K562 (cell line): Measurements from ENCODE around the gene NAV2. TPM values are rescaled to one million over a fixed set of nuclear protein-coding genes. Genes with fewer than 3 reads are reported as not detected.

Source experiments
- ATF4 ChIP-seq: fragments of 450-650 bp; formaldehyde crosslinking; IDR thresholded peaks from 2 replicates; pipeline ENCODE4 v1.4.0; 2022; ENCODE audit warnings: mild to moderate bottlenecking, moderate library complexity
- CBFA2T3 ChIP-seq: fragments of 450-650 bp; IDR thresholded peaks from 2 replicates; pipeline ENCODE4 v1.6.1; 2017
- FOXA3 ChIP-seq, 2 experiments: fragments of 450-650 bp in 1 of 2; sonication (generic) in 1 of 2; formaldehyde crosslinking; IDR thresholded peaks in 1 of 2; conservative IDR thresholded peaks in 1 of 2; 2 replicates each; pipeline versions ENCODE4 v1.4.0 to v1.8.0; 2020 to 2022; ENCODE audit warnings: mild to moderate bottlenecking in 2 of 2, missing genetic modification reagents in 1 of 2
- FOXJ2 ChIP-seq: fragments of 200-800 bp; sonication (Bioruptor generic); IDR thresholded peaks from 2 replicates; pipeline ENCODE4 v1.6.1; 2016; ENCODE audit warnings: missing genetic modification characterization, missing compliant biosample characterization
- FOXK1 ChIP-seq: sonication (generic); formaldehyde crosslinking; IDR thresholded peaks from 2 replicates; pipeline ENCODE4 v1.8.0; 2022; ENCODE audit warnings: missing genetic modification reagents, mild to moderate bottlenecking, borderline replicate concordance
- FOXP1 ChIP-seq: sonication (generic); formaldehyde crosslinking; IDR thresholded peaks from 2 replicates; pipeline ENCODE4 v1.8.0; 2022; ENCODE audit warnings: mild to moderate bottlenecking, missing genetic modification reagents
- FUS ChIP-seq: fragments of 200-400 bp; formaldehyde crosslinking; optimal IDR thresholded peaks from 2 replicates; pipeline ENCODE3; 2017; ENCODE audit warnings: low read depth, low read length
- HINFP ChIP-seq: fragments of 450-650 bp; conservative IDR thresholded peaks from 2 replicates; pipeline ENCODE4 v1.6.1; 2016; ENCODE audit warnings: missing genetic modification characterization, low read depth, mild to moderate bottlenecking, control low read depth, missing compliant biosample characterization
- HNRNPLL ChIP-seq: fragments of 200-400 bp; formaldehyde crosslinking; IDR thresholded peaks from 2 replicates; pipeline ENCODE4 v1.6.1; 2017; ENCODE audit warnings: low read length, low read depth, mild to moderate bottlenecking; ENCODE audit not compliant: poor library complexity, severe bottlenecking
- KDM1A ChIP-seq, 2 experiments: fragments of 450-650 bp; IDR thresholded peaks; 2 replicates each; pipeline ENCODE4 v1.6.1; 2016; ENCODE audit warnings: mild to moderate bottlenecking in 2 of 2
- MAFK ChIP-seq: IDR thresholded peaks from 2 replicates; pipeline ENCODE4 v1.6.1; 2011; ENCODE audit warnings: low read length, improper control_type of control experiment
- PKNOX1 ChIP-seq: fragments of 450-650 bp; IDR thresholded peaks from 2 replicates; pipeline ENCODE4 v1.6.1; 2016
- PYGO2 ChIP-seq: fragments of 450-650 bp; IDR thresholded peaks from 2 replicates; pipeline ENCODE4 v1.6.1; 2016; ENCODE audit warnings: mild to moderate bottlenecking, missing genetic modification characterization, moderate library complexity, missing compliant biosample characterization
- SIN3A ChIP-seq, 2 experiments: fragments of 150-350 bp in 1 of 2; IDR thresholded peaks; 2 replicates each; pipeline ENCODE4 v1.6.1; 2011 to 2016; ENCODE audit warnings: borderline replicate concordance in 2 of 2, low read depth in 2 of 2, low read length in 2 of 2, mild to moderate bottlenecking in 2 of 2, moderate library complexity in 2 of 2; ENCODE audit not compliant: control insufficient read depth in 1 of 2
- SMAD4 ChIP-seq: fragments of 250-450 bp; sonication (Bioruptor Pico); conservative IDR thresholded peaks from 2 replicates; pipeline ENCODE4 v1.8.0; 2021; ENCODE audit warnings: inconsistent platforms, mild to moderate bottlenecking, moderate library complexity
- SRSF1 ChIP-seq: fragments of 200-400 bp; formaldehyde crosslinking; IDR thresholded peaks from 2 replicates; pipeline ENCODE4 v1.6.1; 2017; ENCODE audit warnings: mild to moderate bottlenecking, low read depth, low read length, moderate library complexity
- TBP ChIP-seq: optimal IDR thresholded peaks from 2 replicates; pipeline ENCODE3; 2011; ENCODE audit warnings: low read depth, low read length, improper control_type of control experiment
- TCF15 ChIP-seq: fragments of 250-450 bp; sonication (Bioruptor Pico); IDR thresholded peaks from 2 replicates; pipeline ENCODE4 v1.8.0; 2022; ENCODE audit warnings: moderate library complexity, mild to moderate bottlenecking, inconsistent platforms
- U2AF1 ChIP-seq: fragments of 200-400 bp; formaldehyde crosslinking; optimal IDR thresholded peaks from 2 replicates; pipeline ENCODE3; 2017; ENCODE audit warnings: mild to moderate bottlenecking, low read depth, low read length, moderate library complexity
- ZKSCAN3 ChIP-seq: fragments of 250-450 bp; sonication (Bioruptor Pico); IDR thresholded peaks from 2 replicates; pipeline ENCODE4 v1.4.0; 2020
- ZNF165 ChIP-seq: fragments of 250-450 bp; sonication (Bioruptor Pico); IDR thresholded peaks from 2 replicates; pipeline ENCODE4 v1.4.0; 2020; ENCODE audit warnings: borderline replicate concordance
- ZNF449 ChIP-seq: fragments of 250-450 bp; sonication (Bioruptor Pico); IDR thresholded peaks from 2 replicates; pipeline ENCODE4 v1.8.0; 2022; ENCODE audit warnings: moderate library complexity, mild to moderate bottlenecking, inconsistent platforms
- polyA plus RNA-seq, 8 experiments: library from polyadenylated mRNA; depleted of rRNA in 4 of 8; stranded (reverse) in 5 of 8; unstranded in 3 of 8; fragments of >200 nt; fragmentation: Nextera tagmentation in 2 of 8; fragmentation: Illumina TruSeq in 1 of 8; extraction: Ambion mirVana in 2 of 8; extraction: Trizol in 1 of 8; gene quantifications; 2 replicates each; pipeline versions ENCODE4 v1.2.1 to v1.2.3, GENCODE V29; 2011 to 2014; ENCODE audit warnings: inconsistent platforms in 1 of 8, missing spikeins in 1 of 8
- total RNA-seq, 7 experiments: library from RNA; depleted of rRNA in 6 of 7; stranded (reverse); fragments of >200 nt in 6 of 7; fragmentation: Illumina TruSeq in 2 of 7; extraction: Trizol in 2 of 7; gene quantifications; 2 replicates each; pipeline versions ENCODE4 v1.2.1 to v1.2.3, GENCODE V29; 2011 to 2021; ENCODE audit warnings: low replicate concordance in 1 of 7

Gene NAV2
- total and polyA plus RNA-seq, 9 of the 15 experiments (the other 6 are each of a cell fraction or from before 2014, with no cell fraction given), result 0.03 to 0.35 (median 0.05) TPM

GRCh38 chr11:19714387-19715363, 2.0 kb downstream of the NAV2 start (continued):
- TF ChIP-seq HNRNPLL (no peak), ATF4 (CRISPR knock-in tag) (no peak), FOXJ2 (no peak), CBFA2T3 (peak; percentile 54), TCF15 (CRISPR knock-in tag) (no peak), PKNOX1 (peak; percentile 86), ZNF165 (CRISPR knock-in tag) (no peak), U2AF1 (no peak), SMAD4 (CRISPR knock-in tag) (no peak), HINFP (tag) (no peak), MAFK (no peak), FUS (no peak), PYGO2 (tag) (no peak), FOXP1 (CRISPR knock-in tag) (no peak), KDM1A (IDR thresholded peaks at IDR 0.05) (peak; percentile 43 to 59; a peak in 3 of 4 replicates), SRSF1 (no peak), ZNF449 (CRISPR knock-in tag) (no peak), SIN3A (IDR thresholded peaks at IDR 0.05; ENCODE audit: borderline replicate concordance in 2 of 2, control insufficient read depth in 1 of 2, low read depth in 2 of 2, low read length in 2 of 2) (no peak), FOXA3 (CRISPR knock-in tag; conservative IDR thresholded peaks at IDR 0.05 in 1 of 2, IDR thresholded peaks at IDR 0.05 in 1 of 2) (no peak), TBP (no peak), FOXK1 (CRISPR knock-in tag) (no peak), ZKSCAN3 (CRISPR knock-in tag) (no peak)
